HepG2 (cell line): Measurements from ENCODE around the gene TANC1. TPM values are rescaled to one million over a fixed set of nuclear protein-coding genes. Genes with fewer than 3 reads are reported as not detected.

Experiments
- ELF4 ChIP-seq: sonication (generic); formaldehyde crosslinking; IDR thresholded peaks from 2 replicates; pipeline ENCODE4 v1.5.0; 2020; ENCODE audit warnings: missing genetic modification reagents, mild to moderate bottlenecking, moderate library complexity, borderline replicate concordance
- FOXO1 ChIP-seq: sonication (generic); formaldehyde crosslinking; IDR thresholded peaks from 2 replicates; pipeline ENCODE4 v1.4.0; 2020; ENCODE audit warnings: missing genetic modification reagents
- HDAC1 ChIP-seq: sonication (generic); formaldehyde crosslinking; IDR thresholded peaks from 2 replicates; pipeline ENCODE4 v1.5.1; 2020; ENCODE audit warnings: mild to moderate bottlenecking, missing genetic modification reagents
- HOXD1 ChIP-seq: sonication (generic); formaldehyde crosslinking; IDR thresholded peaks from 2 replicates; pipeline ENCODE4 v1.5.0; 2020; ENCODE audit warnings: missing genetic modification reagents
- KLF16 ChIP-seq, 2 experiments: sonication (generic) in 1 of 2; formaldehyde crosslinking in 1 of 2; IDR thresholded peaks; 2 replicates each; pipeline versions ENCODE4 v1.6.1 to v1.8.0; 2016 to 2023; ENCODE audit warnings: missing genetic modification reagents in 2 of 2, missing compliant biosample characterization in 1 of 2
- LCORL ChIP-seq, 2 experiments: fragments of 450-650 bp in 1 of 2; sonication (generic) in 1 of 2; formaldehyde crosslinking in 1 of 2; IDR thresholded peaks; 2 replicates each; pipeline versions ENCODE4 v1.5.0 to v1.6.1; 2017 to 2020; ENCODE audit warnings: antibody characterized with exemption in 1 of 2, missing genetic modification reagents in 1 of 2
- NR2C2 ChIP-seq: sonication (generic); formaldehyde crosslinking; IDR thresholded peaks from 2 replicates; pipeline ENCODE4 v1.4.0; 2020; ENCODE audit warnings: missing genetic modification reagents, mild to moderate bottlenecking, moderate library complexity, borderline replicate concordance
- SALL1 ChIP-seq: sonication (generic); formaldehyde crosslinking; IDR thresholded peaks from 2 replicates; pipeline ENCODE4 v1.8.0; 2022; ENCODE audit warnings: mild to moderate bottlenecking, missing genetic modification reagents
- SIX1 ChIP-seq: sonication (generic); formaldehyde crosslinking; IDR thresholded peaks from 2 replicates; pipeline ENCODE4 v1.4.0; 2020; ENCODE audit warnings: missing genetic modification reagents, borderline replicate concordance
- SP5 ChIP-seq: IDR thresholded peaks from 2 replicates; pipeline ENCODE4 v1.6.1; 2016; ENCODE audit warnings: low read depth, borderline replicate concordance
- TP53 ChIP-seq: sonication (generic); formaldehyde crosslinking; conservative IDR thresholded peaks from 2 replicates; pipeline ENCODE4 v1.4.0; 2020; ENCODE audit warnings: missing genetic modification reagents
- ZNF101 ChIP-seq: sonication (generic); formaldehyde crosslinking; IDR thresholded peaks from 2 replicates; pipeline ENCODE4 v1.4.0; 2020; ENCODE audit warnings: mild to moderate bottlenecking, low read depth, missing genetic modification reagents, borderline replicate concordance
- ZNF205 ChIP-seq: IDR thresholded peaks from 2 replicates; pipeline ENCODE4 v1.6.1; 2018; ENCODE audit warnings: missing biosample characterization, missing genetic modification reagents
- ZNF703 ChIP-seq: sonication (generic); formaldehyde crosslinking; IDR thresholded peaks from 2 replicates; pipeline ENCODE4 v1.5.1; 2020; ENCODE audit warnings: missing genetic modification reagents, mild to moderate bottlenecking, moderate library complexity, borderline replicate concordance
- polyA plus RNA-seq, 8 experiments: library from polyadenylated mRNA; depleted of rRNA in 3 of 8; stranded (reverse) in 7 of 8; unstranded in 1 of 8; fragments of >200 nt; fragmentation: Illumina TruSeq in 4 of 8; extraction: Trizol in 4 of 8; gene quantifications; 2 replicates each; pipeline versions ENCODE4 v1.2.1 to v1.2.3, GENCODE V29; 2011 to 2016; ENCODE audit warnings: low read depth in 4 of 8, missing spikeins in 1 of 8, mixed read lengths in 1 of 8; ENCODE audit not compliant: insufficient read depth in 1 of 8
- total RNA-seq, 5 experiments: library from RNA; depleted of rRNA; stranded (reverse); fragments of >200 nt; fragmentation: Illumina TruSeq; extraction: Trizol; gene quantifications; 2 replicates each; pipeline ENCODE4 v1.2.3, GENCODE V29; 2016; ENCODE audit warnings: low read depth in 1 of 5
- TF ChIP-seq, protein P1 (sequence below): sonication (generic); formaldehyde crosslinking; IDR thresholded peaks from 2 replicates; pipeline ENCODE4 v1.8.0; 2022; ENCODE audit warnings: mild to moderate bottlenecking, missing genetic modification reagents; ENCODE audit not compliant: insufficient replicate concordance
- TF ChIP-seq, protein P2 (sequence below): sonication (generic); formaldehyde crosslinking; IDR thresholded peaks from 2 replicates; pipeline ENCODE4 v1.4.0; 2020; ENCODE audit warnings: missing genetic modification reagents, borderline replicate concordance
- TF ChIP-seq, protein P3 (sequence below): sonication (generic); formaldehyde crosslinking; IDR thresholded peaks from 2 replicates; pipeline ENCODE4 v1.4.0; 2020; ENCODE audit warnings: low read depth, missing genetic modification reagents
- TF ChIP-seq, protein P4 (sequence below): sonication (generic); formaldehyde crosslinking; conservative IDR thresholded peaks from 2 replicates; pipeline ENCODE4 v1.4.0; 2020; ENCODE audit warnings: missing genetic modification reagents

TANC1 gene
- total and polyA plus RNA-seq, 2 of the 13 experiments (the other 11 are each of a cell fraction or from before 2014, with no cell fraction given) = 2.3 to 5.6 TPM

DNA sequence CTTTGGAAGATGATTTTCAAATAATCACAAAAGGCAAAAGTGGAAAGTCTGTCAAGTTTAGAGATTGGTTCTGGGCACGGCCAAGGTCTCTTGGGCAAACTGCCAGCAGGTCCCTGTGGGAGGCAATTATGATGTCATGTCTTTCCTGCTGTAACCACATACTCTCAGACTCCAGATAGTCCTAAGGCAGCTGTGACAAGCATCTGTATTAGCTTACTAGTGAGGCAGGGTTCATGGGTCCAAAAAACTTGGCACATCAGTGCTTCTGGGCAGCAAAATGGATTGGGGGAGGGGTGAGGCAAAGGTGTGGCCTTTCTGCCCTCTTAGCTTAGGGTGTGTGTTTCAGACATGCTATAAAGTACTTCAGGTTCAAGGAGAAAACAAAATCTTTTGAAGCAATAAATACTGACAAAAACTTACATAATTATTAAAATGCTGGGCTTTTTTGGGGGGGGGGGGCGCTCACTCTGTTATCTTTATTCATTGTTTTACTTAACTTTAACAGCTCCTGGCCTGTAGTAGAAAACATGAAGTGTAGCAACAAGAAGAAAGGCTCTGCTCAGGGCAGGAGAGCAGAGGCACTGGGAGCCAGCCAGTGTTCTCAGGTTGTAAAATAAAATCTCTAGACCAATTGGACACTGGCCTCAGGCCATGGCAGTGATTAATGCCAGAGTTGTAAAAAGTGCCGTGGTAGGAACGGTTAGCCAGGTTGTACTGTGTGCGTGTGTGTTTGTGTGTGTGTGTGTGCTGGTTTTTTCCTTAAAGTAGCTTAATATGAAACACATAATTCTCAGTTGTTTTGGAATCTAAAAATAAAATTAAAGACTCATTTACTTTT, 14.3 kb upstream of the TANC1 start (continued):
- TF ChIP-seq, protein P1, sequence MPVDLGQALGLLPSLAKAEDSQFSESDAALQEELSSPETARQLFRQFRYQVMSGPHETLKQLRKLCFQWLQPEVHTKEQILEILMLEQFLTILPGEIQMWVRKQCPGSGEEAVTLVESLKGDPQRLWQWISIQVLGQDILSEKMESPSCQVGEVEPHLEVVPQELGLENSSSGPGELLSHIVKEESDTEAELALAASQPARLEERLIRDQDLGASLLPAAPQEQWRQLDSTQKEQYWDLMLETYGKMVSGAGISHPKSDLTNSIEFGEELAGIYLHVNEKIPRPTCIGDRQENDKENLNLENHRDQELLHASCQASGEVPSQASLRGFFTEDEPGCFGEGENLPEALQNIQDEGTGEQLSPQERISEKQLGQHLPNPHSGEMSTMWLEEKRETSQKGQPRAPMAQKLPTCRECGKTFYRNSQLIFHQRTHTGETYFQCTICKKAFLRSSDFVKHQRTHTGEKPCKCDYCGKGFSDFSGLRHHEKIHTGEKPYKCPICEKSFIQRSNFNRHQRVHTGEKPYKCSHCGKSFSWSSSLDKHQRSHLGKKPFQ (CRISPR knock-in tag) = no peak
- TF ChIP-seq, protein P2, sequence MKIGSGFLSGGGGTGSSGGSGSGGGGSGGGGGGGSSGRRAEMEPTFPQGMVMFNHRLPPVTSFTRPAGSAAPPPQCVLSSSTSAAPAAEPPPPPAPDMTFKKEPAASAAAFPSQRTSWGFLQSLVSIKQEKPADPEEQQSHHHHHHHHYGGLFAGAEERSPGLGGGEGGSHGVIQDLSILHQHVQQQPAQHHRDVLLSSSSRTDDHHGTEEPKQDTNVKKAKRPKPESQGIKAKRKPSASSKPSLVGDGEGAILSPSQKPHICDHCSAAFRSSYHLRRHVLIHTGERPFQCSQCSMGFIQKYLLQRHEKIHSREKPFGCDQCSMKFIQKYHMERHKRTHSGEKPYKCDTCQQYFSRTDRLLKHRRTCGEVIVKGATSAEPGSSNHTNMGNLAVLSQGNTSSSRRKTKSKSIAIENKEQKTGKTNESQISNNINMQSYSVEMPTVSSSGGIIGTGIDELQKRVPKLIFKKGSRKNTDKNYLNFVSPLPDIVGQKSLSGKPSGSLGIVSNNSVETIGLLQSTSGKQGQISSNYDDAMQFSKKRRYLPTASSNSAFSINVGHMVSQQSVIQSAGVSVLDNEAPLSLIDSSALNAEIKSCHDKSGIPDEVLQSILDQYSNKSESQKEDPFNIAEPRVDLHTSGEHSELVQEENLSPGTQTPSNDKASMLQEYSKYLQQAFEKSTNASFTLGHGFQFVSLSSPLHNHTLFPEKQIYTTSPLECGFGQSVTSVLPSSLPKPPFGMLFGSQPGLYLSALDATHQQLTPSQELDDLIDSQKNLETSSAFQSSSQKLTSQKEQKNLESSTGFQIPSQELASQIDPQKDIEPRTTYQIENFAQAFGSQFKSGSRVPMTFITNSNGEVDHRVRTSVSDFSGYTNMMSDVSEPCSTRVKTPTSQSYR = peak; percentile 96
- TF ChIP-seq ZNF703 (CRISPR knock-in tag) (no peak), SP5 (CRISPR knock-in tag) (no peak), KLF16 (CRISPR knock-in tag; IDR thresholded peaks at IDR 0.05) (no peak), SALL1 (CRISPR knock-in tag) (peak; percentile 55), ZNF205 (CRISPR knock-in tag) (no peak), NR2C2 (CRISPR knock-in tag) (no peak), HDAC1 (CRISPR knock-in tag) (peak; percentile 55), FOXO1 (CRISPR knock-in tag) (no peak), TP53 (CRISPR knock-in tag) (no peak), HOXD1 (CRISPR knock-in tag) (no peak), ELF4 (CRISPR knock-in tag) (no peak), SIX1 (CRISPR knock-in tag) (no peak), ZNF101 (CRISPR knock-in tag) (no peak), LCORL (IDR thresholded peaks at IDR 0.05) (no peak), LCORL (CRISPR knock-in tag; IDR thresholded peaks at IDR 0.05) (peak; percentile 36; the same call in 1 of the 2 replicates)
- TF ChIP-seq, protein P3, sequence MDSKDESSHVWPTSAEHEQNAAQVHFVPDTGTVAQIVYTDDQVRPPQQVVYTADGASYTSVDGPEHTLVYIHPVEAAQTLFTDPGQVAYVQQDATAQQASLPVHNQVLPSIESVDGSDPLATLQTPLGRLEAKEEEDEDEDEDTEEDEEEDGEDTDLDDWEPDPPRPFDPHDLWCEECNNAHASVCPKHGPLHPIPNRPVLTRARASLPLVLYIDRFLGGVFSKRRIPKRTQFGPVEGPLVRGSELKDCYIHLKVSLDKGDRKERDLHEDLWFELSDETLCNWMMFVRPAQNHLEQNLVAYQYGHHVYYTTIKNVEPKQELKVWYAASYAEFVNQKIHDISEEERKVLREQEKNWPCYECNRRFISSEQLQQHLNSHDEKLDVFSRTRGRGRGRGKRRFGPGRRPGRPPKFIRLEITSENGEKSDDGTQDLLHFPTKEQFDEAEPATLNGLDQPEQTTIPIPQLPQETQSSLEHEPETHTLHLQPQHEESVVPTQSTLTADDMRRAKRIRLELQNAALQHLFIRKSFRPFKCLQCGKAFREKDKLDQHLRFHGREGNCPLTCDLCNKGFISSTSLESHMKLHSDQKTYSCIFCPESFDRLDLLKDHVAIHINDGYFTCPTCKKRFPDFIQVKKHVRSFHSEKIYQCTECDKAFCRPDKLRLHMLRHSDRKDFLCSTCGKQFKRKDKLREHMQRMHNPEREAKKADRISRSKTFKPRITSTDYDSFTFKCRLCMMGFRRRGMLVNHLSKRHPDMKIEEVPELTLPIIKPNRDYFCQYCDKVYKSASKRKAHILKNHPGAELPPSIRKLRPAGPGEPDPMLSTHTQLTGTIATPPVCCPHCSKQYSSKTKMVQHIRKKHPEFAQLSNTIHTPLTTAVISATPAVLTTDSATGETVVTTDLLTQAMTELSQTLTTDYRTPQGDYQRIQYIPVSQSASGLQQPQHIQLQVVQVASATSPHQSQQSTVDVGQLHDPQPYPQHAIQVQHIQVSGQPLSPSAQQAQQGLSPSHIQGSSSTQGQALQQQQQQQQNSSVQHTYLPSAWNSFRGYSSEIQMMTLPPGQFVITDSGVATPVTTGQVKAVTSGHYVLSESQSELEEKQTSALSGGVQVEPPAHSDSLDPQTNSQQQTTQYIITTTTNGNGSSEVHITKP (CRISPR knock-in tag) = no peak
- TF ChIP-seq, protein P4, sequence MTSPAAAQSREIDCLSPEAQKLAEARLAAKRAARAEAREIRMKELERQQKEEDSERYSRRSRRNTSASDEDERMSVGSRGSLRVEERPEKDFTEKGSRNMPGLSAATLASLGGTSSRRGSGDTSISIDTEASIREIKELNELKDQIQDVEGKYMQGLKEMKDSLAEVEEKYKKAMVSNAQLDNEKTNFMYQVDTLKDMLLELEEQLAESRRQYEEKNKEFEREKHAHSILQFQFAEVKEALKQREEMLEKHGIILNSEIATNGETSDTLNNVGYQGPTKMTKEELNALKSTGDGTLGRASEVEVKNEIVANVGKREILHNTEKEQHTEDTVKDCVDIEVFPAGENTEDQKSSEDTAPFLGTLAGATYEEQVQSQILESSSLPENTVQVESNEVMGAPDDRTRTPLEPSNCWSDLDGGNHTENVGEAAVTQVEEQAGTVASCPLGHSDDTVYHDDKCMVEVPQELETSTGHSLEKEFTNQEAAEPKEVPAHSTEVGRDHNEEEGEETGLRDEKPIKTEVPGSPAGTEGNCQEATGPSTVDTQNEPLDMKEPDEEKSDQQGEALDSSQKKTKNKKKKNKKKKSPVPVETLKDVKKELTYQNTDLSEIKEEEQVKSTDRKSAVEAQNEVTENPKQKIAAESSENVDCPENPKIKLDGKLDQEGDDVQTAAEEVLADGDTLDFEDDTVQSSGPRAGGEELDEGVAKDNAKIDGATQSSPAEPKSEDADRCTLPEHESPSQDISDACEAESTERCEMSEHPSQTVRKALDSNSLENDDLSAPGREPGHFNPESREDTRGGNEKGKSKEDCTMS (CRISPR knock-in tag) = no peak
